Endothelial cell of umbilical vein (primary cell): Measurements from ENCODE around the gene SETD1A. TPM values are rescaled to one million over a fixed set of nuclear protein-coding genes. Genes with fewer than 3 reads are reported as not detected.

Source experiments
- BruUV-seq: library from RNA; stranded (reverse); fragments of 400-500 nt; replicated peaks from 2 replicates; lab custom pipeline; 2021; lab: Mats Ljungman, UMichigan
- CTCF ChIA-PET: fragments of 300-600, 350-600 bp; sonication (Branson Sonifier 250); formaldehyde crosslinking; loops from one replicate; lab custom pipeline; 2021; ENCODE audit warnings: antibody characterized with exemption, inconsistent platforms; lab: Charles Lee
- POLR2A ChIA-PET: fragments of 300-600, 350-600 bp; sonication (Branson Sonifier 250); formaldehyde crosslinking; loops from one replicate; lab custom pipeline; 2021; ENCODE audit warnings: antibody characterized with exemption, inconsistent platforms; lab: Charles Lee
- DNase-seq: peaks from one replicate; pipeline ENCODE4 v3.0.0-alpha.2; 2011; ENCODE audit warnings: low read depth, low spot score
- FAIRE-seq: peaks from 2 replicates; lab custom pipeline; 2011; peaks lifted over from hg19 to GRCh38; lab: Jason Lieb, UNC
- H2AFZ ChIP-seq: 2 replicates; pipeline ENCODE4 v1.6.0; 2012; ENCODE audit warnings: low read depth, low read length, control low read depth, inconsistent platforms
- H3K27ac ChIP-seq: 2 replicates; pipeline ENCODE4 v1.5.1; 2011; ENCODE audit warnings: low read depth, mild to moderate bottlenecking, control low read depth, low read length, moderate library complexity; ENCODE audit not compliant: insufficient read depth
- H3K27me3 ChIP-seq, 2 experiments: 2 replicates each; pipeline versions ENCODE4 v1.6.0 to v1.6.1; 2011; ENCODE audit warnings: low read length in 2 of 2, mixed read lengths in 1 of 2; ENCODE audit not compliant: control insufficient read depth in 2 of 2, insufficient read depth in 2 of 2
- H3K36me3 ChIP-seq, 2 experiments: 2 replicates in 1 of 2; 3 replicates in 1 of 2; pipeline ENCODE4 v1.5.1; 2011; ENCODE audit warnings: low read length in 2 of 2, mild to moderate bottlenecking in 1 of 2, moderate library complexity in 1 of 2; ENCODE audit not compliant: control insufficient read depth in 2 of 2, insufficient read depth in 2 of 2; ENCODE audit errors: extremely low read depth in 1 of 2
- H3K4me1 ChIP-seq: 3 replicates; pipeline ENCODE4 v1.5.1; 2011; ENCODE audit warnings: mild to moderate bottlenecking, low read length; ENCODE audit not compliant: control insufficient read depth, insufficient read depth; ENCODE audit errors: extremely low read depth
- H3K4me2 ChIP-seq: 2 replicates; pipeline ENCODE4 v1.6.1; 2011; ENCODE audit warnings: low read length, control low read depth, mixed read lengths; ENCODE audit not compliant: insufficient read depth
- H3K4me3 ChIP-seq, 3 experiments: fragments of 200-600 bp in 1 of 3; sonication (generic), shearing (Covaris generic) in 1 of 3; replicated peaks in 1 of 3; 2 replicates each; pipeline ENCODE4 v1.5.1; 2011 to 2016; ENCODE audit warnings: control low read depth in 3 of 3, low read length in 3 of 3, mild to moderate bottlenecking in 2 of 3, inconsistent platforms in 1 of 3, low read depth in 1 of 3, moderate library complexity in 1 of 3; ENCODE audit not compliant: insufficient read depth in 1 of 3
- H3K79me2 ChIP-seq: 2 replicates; pipeline ENCODE4 v1.6.0; 2012; ENCODE audit warnings: low read length, inconsistent platforms; ENCODE audit not compliant: control insufficient read depth, insufficient read depth
- H3K9ac ChIP-seq: replicated peaks from 2 replicates; pipeline ENCODE3; 2011; ENCODE audit warnings: low read length, control low read depth; ENCODE audit not compliant: insufficient read depth; ENCODE audit errors: extremely low read depth
- H3K9me1 ChIP-seq: replicated peaks from 3 replicates; pipeline ENCODE4 v1.6.0; 2011; ENCODE audit warnings: mild to moderate bottlenecking, low read length; ENCODE audit not compliant: control insufficient read depth, insufficient read depth; ENCODE audit errors: extremely low read depth
- H3K9me3 ChIP-seq: replicated peaks from 2 replicates; pipeline ENCODE4 v1.5.1; 2012; ENCODE audit warnings: low read length, inconsistent platforms; ENCODE audit not compliant: control insufficient read depth, insufficient read depth
- H4K20me1 ChIP-seq: replicated peaks from 2 replicates; pipeline ENCODE3; 2011; ENCODE audit warnings: mild to moderate bottlenecking, low read length; ENCODE audit not compliant: control insufficient read depth, insufficient read depth; ENCODE audit errors: extremely low read depth
- EZH2 ChIP-seq: IDR thresholded peaks from 2 replicates; pipeline ENCODE4 v1.6.1; 2012; ENCODE audit warnings: borderline replicate concordance, low read depth, mild to moderate bottlenecking, moderate library complexity, low read length, inconsistent platforms; ENCODE audit not compliant: severe bottlenecking
- FOS ChIP-seq: IDR thresholded peaks from 2 replicates; pipeline ENCODE4 v1.6.1; 2011; ENCODE audit warnings: mild to moderate bottlenecking, low read length, moderate library complexity, borderline replicate concordance; ENCODE audit not compliant: insufficient read depth
- JUN ChIP-seq: IDR thresholded peaks from 2 replicates; pipeline ENCODE4 v1.6.1; 2011; ENCODE audit warnings: borderline replicate concordance, low read depth; ENCODE audit not compliant: insufficient read length, insufficient read depth
- POLR2AphosphoS5 ChIP-seq: IDR thresholded peaks from 2 replicates; pipeline ENCODE4 v1.6.1; 2012; ENCODE audit warnings: low read depth, mild to moderate bottlenecking, control low read depth, low read length, moderate library complexity; ENCODE audit not compliant: insufficient read depth
- dilution Hi-C: fragments of 300-500 bp; cut with MboI; formaldehyde crosslinking; loops from one replicate; pipeline ENCODE4 v1.15.0; 2019; ENCODE audit warnings: low sequenced_read_pairs; ENCODE audit not compliant: extremely low pct_ligation_motif_present
- intact Hi-C: fragments of 100-400 bp; cut with micrococcal nuclease; formaldehyde crosslinking; loops from one replicate; pipeline ENCODE4 v1.10.0; 2022
- polyA plus RNA-seq, 4 experiments: library from polyadenylated mRNA; depleted of rRNA in 3 of 4; stranded (reverse) in 3 of 4; unstranded in 1 of 4; fragments of >200 nt; gene quantifications; 2 replicates each; pipeline versions ENCODE4 v1.2.1 to v1.2.3, GENCODE V29; 2011 to 2012; ENCODE audit warnings: missing spikeins in 1 of 4
- total RNA-seq: library from RNA; stranded (reverse); gene quantifications from 2 replicates; pipeline ENCODE4 v1.2.3, GENCODE V29; 2021
- TF ChIP-seq, protein P1 (sequence below), 2 donors: IDR thresholded peaks; 1 replicate in 1 of 2; 2 replicates in 1 of 2; pipeline ENCODE4 v1.5.1; 2011; ENCODE audit warnings: low read length in 2 of 2, mild to moderate bottlenecking in 2 of 2, moderate library complexity in 2 of 2, control low read depth in 1 of 2, inconsistent platforms in 1 of 2, low read depth in 1 of 2; ENCODE audit not compliant: insufficient read depth in 1 of 2; ENCODE audit errors: extremely low read depth in 1 of 2

SETD1A gene
- total and polyA plus RNA-seq, 2 donors (not counting 3 experiments of a cell fraction or from before 2014, with no cell fraction given), result 3.5 to 21.3 TPM

DNA sequence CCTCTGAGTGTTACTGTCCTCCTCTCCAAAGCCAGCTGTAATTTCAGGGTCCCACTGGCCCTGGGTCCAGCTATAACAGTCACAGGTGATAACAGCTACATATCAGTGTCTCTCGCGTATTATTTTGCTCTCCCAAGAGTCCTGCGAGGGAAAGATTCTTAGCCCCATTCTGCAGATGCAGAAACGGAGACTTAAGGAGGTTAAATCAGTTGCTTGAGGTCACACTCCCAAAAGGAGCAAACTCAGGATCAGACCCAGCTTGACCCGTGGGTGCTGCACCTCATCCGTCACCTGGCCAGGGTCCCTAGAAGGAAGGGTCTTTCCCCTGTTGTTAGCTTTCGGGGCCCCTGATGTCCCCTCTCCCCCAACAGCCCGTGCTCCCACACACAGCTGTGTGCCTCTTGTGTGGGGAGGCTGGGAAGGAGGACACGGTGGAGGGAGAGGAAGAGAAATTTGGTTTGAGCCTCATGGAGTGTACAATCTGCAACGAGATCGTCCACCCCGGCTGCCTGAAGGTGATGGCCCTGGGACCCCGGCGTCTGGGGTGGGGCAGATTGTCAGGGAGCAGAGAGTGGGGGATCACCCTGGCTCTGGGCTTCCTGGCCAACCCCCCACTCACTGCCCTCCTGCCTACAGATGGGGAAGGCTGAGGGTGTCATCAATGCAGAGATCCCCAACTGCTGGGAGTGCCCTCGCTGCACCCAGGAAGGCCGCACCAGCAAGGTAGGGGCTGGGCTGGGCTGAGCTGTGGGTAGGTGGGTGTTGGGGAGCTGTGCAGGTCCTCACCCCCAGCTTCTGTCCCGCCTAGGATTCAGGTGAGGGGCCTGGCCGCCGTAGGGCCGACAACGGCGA lies 30.4 kb upstream of the SETD1A start:
- Histone ChIP-seq H3K79me2 (no peaks in the 10 kb centered on the region), H3K9ac (no peak overlapping the region), H3K9me3 (no peaks in the 10 kb centered on the region), H3K4me1 (peaks cover 2% of the 10 kb centered on the region), H3K27me3 (no peaks in the 10 kb centered on the region), H3K27ac (no peak overlapping the region), H3K4me3 (no peak overlapping the region), H4K20me1 (no peaks in the 10 kb centered on the region), H3K4me2 (no peak overlapping the region), H3K36me3 (peaks cover 4 to 28% of the 10 kb centered on the region in 2 experiments), H3K9me1 (no peaks in the 10 kb centered on the region), H2AFZ (no peak overlapping the region)
- ChIA-PET CTCF (no interaction called here), POLR2A (no interaction called here)
- no TSS peak for BruUV-seq
- no peak for DNase-seq
- dilution Hi-C loops (no loop called here), intact Hi-C loops (no loop called here)
- no peak for FAIRE-seq
- TF ChIP-seq FOS (no peak), EZH2 (no peak), POLR2AphosphoS5 (no peak), JUN (no peak)
- TF ChIP-seq, protein P1, sequence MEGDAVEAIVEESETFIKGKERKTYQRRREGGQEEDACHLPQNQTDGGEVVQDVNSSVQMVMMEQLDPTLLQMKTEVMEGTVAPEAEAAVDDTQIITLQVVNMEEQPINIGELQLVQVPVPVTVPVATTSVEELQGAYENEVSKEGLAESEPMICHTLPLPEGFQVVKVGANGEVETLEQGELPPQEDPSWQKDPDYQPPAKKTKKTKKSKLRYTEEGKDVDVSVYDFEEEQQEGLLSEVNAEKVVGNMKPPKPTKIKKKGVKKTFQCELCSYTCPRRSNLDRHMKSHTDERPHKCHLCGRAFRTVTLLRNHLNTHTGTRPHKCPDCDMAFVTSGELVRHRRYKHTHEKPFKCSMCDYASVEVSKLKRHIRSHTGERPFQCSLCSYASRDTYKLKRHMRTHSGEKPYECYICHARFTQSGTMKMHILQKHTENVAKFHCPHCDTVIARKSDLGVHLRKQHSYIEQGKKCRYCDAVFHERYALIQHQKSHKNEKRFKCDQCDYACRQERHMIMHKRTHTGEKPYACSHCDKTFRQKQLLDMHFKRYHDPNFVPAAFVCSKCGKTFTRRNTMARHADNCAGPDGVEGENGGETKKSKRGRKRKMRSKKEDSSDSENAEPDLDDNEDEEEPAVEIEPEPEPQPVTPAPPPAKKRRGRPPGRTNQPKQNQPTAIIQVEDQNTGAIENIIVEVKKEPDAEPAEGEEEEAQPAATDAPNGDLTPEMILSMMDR (IDR thresholded peaks at IDR 0.05; ENCODE audit: extremely low read depth in 1 of 2, insufficient read depth in 1 of 2, low read depth in 1 of 2, low read length in 2 of 2), result no peak
